Brain microvascular endothelial cell (primary cell): ENCODE results near the gene PAPPA2.
"Not testable (repeated sequence)": the region's sequence is repeated elsewhere in the genome, so short reads cannot be mapped to it uniquely, and the experiment has no call there.

Source experiments
- DNase-seq: peaks from one replicate; pipeline ENCODE4 v3.0.0-alpha.2; 2020
- H3K27ac ChIP-seq: fragments of 250-450 bp; sonication (Bioruptor Pico); 2 replicates; pipeline ENCODE4 v1.5.1; 2020; ENCODE audit warnings: mild to moderate bottlenecking, moderate library complexity
- H3K27me3 ChIP-seq: fragments of 250-450 bp; sonication (Bioruptor Pico); replicated peaks from 2 replicates; pipeline ENCODE4 v1.5.1; 2020; ENCODE audit warnings: mild to moderate bottlenecking
- H3K36me3 ChIP-seq: fragments of 250-450 bp; sonication (Bioruptor Pico); replicated peaks from 2 replicates; pipeline ENCODE4 v1.5.1; 2020; ENCODE audit warnings: mild to moderate bottlenecking
- H3K4me3 ChIP-seq: 2 replicates; pipeline ENCODE4 v1.5.1; 2011; ENCODE audit warnings: low read depth, mild to moderate bottlenecking, control low read depth, low read length, moderate library complexity
- in situ Hi-C: cut with HindIII; loops from 2 replicates; pipeline ENCODE4 v1.10.0; 2017; ENCODE audit warnings: low sequenced_read_pairs, low pct_ligation_motif_present
- TF ChIP-seq, protein P1 (sequence below): IDR thresholded peaks from 2 replicates; pipeline ENCODE4 v1.5.1; 2011; ENCODE audit warnings: low read depth, mild to moderate bottlenecking, moderate library complexity, low read length, control low read depth, inconsistent platforms; ENCODE audit errors: missing control alignments

The PAPPA2 gene

DNA sequence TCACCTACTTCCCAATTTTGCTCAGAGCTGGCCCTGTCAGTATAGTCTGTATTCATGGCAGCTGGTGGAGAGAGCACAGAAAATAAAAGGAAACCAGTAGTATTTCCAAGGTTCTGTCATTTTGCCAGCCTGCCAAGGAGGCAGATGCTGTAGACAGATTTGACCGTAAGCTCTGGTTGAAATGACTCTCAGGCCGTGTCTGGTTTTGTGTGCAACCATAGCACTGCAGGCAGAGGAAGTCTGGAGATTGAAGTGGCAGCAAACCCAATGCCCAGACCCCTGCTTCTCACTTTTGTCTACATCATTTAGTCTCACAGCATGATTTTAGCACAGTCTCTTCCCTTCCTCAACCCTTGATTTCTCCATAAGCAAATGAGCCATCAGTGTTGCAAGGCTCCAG lies 291.7 kb downstream of the PAPPA2 start:
- in situ Hi-C loops, result no loop called here
- TF ChIP-seq, protein P1, sequence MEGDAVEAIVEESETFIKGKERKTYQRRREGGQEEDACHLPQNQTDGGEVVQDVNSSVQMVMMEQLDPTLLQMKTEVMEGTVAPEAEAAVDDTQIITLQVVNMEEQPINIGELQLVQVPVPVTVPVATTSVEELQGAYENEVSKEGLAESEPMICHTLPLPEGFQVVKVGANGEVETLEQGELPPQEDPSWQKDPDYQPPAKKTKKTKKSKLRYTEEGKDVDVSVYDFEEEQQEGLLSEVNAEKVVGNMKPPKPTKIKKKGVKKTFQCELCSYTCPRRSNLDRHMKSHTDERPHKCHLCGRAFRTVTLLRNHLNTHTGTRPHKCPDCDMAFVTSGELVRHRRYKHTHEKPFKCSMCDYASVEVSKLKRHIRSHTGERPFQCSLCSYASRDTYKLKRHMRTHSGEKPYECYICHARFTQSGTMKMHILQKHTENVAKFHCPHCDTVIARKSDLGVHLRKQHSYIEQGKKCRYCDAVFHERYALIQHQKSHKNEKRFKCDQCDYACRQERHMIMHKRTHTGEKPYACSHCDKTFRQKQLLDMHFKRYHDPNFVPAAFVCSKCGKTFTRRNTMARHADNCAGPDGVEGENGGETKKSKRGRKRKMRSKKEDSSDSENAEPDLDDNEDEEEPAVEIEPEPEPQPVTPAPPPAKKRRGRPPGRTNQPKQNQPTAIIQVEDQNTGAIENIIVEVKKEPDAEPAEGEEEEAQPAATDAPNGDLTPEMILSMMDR, result no peak
- H3K4me3 ChIP-seq, result no peak overlapping the region
- no peaks in the 10 kb centered on the region for H3K27me3 ChIP-seq
- no peak overlapping the region for H3K27ac ChIP-seq
- no peak for DNase-seq
- H3K36me3 ChIP-seq, result no peaks in the 10 kb centered on the region

DNA sequence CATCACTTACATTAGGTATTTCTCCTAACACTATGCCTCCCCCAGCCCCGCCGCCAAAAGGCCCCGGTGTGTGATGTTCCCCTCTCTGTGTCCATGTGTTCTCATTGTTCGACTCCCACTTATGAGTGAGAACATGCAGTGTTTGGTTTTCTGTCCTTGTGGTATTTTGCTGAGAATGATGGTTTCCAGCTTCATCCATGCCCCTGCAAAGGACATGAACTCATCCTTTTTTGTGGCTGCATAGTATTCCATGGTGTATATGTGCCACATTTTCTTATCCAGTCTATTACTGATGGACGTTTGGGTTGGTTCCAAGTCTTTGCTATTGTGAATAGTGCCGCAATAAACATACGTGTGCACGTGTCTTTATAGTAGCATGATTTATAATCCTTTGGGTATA lies 293.8 kb downstream of the PAPPA2 start:
- DNase-seq, H3K36me3 ChIP-seq, H3K27me3 ChIP-seq, in situ Hi-C loops, H3K27ac ChIP-seq, H3K4me3 ChIP-seq: not testable (repeated sequence)

DNA sequence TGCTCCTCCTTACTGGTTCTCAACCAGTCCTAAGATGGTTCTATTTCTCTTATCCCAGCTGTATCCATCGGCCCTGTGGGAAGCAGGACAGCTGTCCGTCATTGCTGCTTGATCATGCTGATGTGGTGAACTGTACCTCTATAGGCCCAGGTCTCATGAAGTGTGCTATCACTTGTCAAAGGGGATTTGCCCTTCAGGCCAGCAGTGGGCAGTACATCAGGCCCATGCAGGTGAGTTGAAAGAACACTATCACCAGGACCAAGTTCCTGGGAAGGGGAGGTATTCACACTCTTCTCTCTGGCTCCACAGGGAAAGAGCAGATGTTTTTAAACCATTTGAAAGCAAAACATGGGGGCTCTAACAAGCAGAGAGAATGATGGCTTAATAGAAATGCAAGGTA lies 302.6 kb downstream of the PAPPA2 start:
- H3K27ac ChIP-seq, result no peak overlapping the region
- DNase-seq, result no peak
- H3K36me3 ChIP-seq, result no peaks in the 10 kb centered on the region
- in situ Hi-C loops, result no loop called here
- no peak overlapping the region for H3K4me3 ChIP-seq
- no peaks in the 10 kb centered on the region for H3K27me3 ChIP-seq
- TF ChIP-seq, protein P1, result no peak

DNA sequence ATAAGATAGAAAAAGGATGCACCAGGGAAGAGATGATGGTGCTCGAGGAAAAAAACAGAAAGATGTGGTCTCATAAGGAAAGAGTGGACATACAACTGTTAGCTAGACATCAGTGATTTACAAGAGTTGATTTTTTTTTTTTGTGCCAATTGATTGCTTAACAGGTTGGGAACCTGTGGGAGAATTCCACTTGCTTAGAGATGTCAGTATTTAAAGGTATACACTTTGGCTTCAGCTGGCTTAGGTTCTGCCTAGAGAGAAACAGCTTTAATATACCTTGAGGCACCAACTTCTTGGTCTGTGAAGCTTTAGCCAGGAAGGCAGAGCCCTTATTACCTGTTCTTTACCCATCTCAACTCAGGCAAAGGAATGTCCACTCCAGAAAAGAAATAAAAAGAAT lies 303.8 kb downstream of the PAPPA2 start:
- in situ Hi-C loops, result no loop called here
- DNase-seq, result no peak
- H3K27ac ChIP-seq, result no peak overlapping the region
- H3K27me3 ChIP-seq, result no peaks in the 10 kb centered on the region
- H3K36me3 ChIP-seq, result no peaks in the 10 kb centered on the region
- H3K4me3 ChIP-seq, result no peak overlapping the region
- TF ChIP-seq, protein P1, result no peak

DNA sequence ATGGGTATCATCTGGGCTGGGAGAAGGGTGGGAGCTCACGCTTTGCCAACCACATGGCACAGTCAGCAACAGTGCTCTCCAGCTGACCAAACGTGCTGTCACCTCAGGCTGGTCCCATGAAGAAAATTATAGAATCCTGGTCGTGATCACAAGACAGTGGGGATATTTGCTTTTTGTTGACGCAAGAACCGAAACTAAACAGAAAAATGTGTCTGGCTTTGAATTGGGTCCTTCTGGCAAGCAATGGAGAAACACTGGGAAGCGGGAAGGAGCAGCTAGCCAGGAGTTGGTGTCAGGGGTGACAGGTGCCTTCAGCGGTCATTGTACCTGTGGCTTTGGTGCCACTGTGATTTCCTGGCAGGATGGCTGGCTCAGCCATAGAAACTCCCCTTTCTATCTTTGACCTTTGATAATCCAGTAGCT lies 304.8 kb downstream of the PAPPA2 start:
- Histone ChIP-seq H3K4me3 (no peak overlapping the region), H3K27ac (no peak overlapping the region), H3K36me3 (no peaks in the 10 kb centered on the region), H3K27me3 (no peaks in the 10 kb centered on the region)
- in situ Hi-C loops, result no loop called here
- no peak for DNase-seq
- TF ChIP-seq, protein P1, result no peak

DNA sequence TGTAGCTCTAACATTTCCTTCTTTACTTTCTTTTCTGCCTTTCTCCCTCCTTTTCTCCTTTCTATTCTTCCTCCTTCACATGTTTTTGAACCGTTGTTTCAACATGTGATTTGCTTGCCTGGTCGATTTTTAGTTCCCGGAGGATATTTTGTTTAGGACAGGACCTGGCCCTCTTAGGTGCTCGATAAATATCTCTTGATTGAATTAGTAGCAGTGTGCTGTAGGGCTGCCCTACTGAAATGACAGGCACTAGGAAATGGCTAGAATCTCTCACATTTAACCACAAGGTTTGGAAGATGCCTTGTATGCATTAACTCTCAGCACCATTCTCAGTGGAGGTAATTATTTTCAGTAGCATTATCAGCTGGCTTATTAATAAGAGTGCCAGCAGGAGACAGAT lies 305.6 kb downstream of the PAPPA2 start:
- no peak overlapping the region for H3K4me3 ChIP-seq
- TF ChIP-seq, protein P1, result no peak
- H3K27me3 ChIP-seq, result no peaks in the 10 kb centered on the region
- H3K36me3 ChIP-seq, result no peaks in the 10 kb centered on the region
- no peak for DNase-seq
- H3K27ac ChIP-seq, result no peak overlapping the region
- in situ Hi-C loops, result no loop called here
